Activated CD8-positive, alpha-beta T cell treated with anti-CD3 and anti-CD28 coated beads for 36 hours (primary cell): Measurements from ENCODE around the gene WDPCP. TPM values are rescaled to one million over a fixed set of nuclear protein-coding genes. Genes with fewer than 3 reads are reported as not detected.

ENCODE experiments used
- ATAC-seq: fragments of 200-7000 bp; cut with Tn5 transposase; one replicate; pipeline ENCODE4 v1.10.0; 2021; ENCODE audit warnings: mild to moderate bottlenecking, moderate library complexity
- CTCF ChIA-PET: fragments of 350-600 bp; sonication (Branson Sonifier 250); formaldehyde crosslinking; loops from one replicate; lab custom pipeline; 2021; ENCODE audit warnings: antibody characterized with exemption; lab: Charles Lee
- POLR2A ChIA-PET: fragments of 350-600 bp; sonication (Branson Sonifier 250); formaldehyde crosslinking; loops from one replicate; lab custom pipeline; 2021; ENCODE audit warnings: antibody characterized with exemption; lab: Charles Lee
- DNase-seq: peaks from one replicate; pipeline ENCODE4 v3.0.0-alpha.2; 2020
- H3K27ac Mint-ChIP-seq: one replicate; pipeline ENCODE4 v1.8.0; 2021; ENCODE audit warnings: mild to moderate bottlenecking, mixed read lengths
- H3K27me3 Mint-ChIP-seq: one replicate; pipeline ENCODE4 v1.8.0; 2021; ENCODE audit warnings: mixed read lengths
- H3K36me3 Mint-ChIP-seq: one replicate; pipeline ENCODE4 v1.8.0; 2021; ENCODE audit warnings: low read depth, mixed read lengths
- H3K4me1 Mint-ChIP-seq: one replicate; pipeline ENCODE4 v1.8.0; 2021; ENCODE audit warnings: low read depth, mixed read lengths
- H3K4me3 Mint-ChIP-seq: one replicate; pipeline ENCODE4 v1.8.0; 2021; ENCODE audit warnings: mild to moderate bottlenecking, moderate library complexity, mixed read lengths
- H3K9me3 Mint-ChIP-seq: one replicate; pipeline ENCODE4 v1.8.0; 2021; ENCODE audit warnings: mixed read lengths
- intact Hi-C: fragments of 100-400 bp; cut with micrococcal nuclease; formaldehyde crosslinking; loops from one replicate; pipeline ENCODE4 v1.10.0; 2022
- total RNA-seq, 2 experiments: library from RNA; stranded (reverse); gene quantifications; one replicate each; pipeline ENCODE4 v1.2.3, GENCODE V29; 2021
- TF ChIP-seq, protein P1 (sequence below): fragments of 200-600 bp; IDR thresholded peaks from one replicate; pipeline ENCODE4 v1.8.0; 2022; ENCODE audit warnings: antibody characterized with exemption, mild to moderate bottlenecking

WDPCP gene
- total RNA-seq, 2 experiments from 2014 or later, result 5.0 to 5.8 TPM

DNA sequence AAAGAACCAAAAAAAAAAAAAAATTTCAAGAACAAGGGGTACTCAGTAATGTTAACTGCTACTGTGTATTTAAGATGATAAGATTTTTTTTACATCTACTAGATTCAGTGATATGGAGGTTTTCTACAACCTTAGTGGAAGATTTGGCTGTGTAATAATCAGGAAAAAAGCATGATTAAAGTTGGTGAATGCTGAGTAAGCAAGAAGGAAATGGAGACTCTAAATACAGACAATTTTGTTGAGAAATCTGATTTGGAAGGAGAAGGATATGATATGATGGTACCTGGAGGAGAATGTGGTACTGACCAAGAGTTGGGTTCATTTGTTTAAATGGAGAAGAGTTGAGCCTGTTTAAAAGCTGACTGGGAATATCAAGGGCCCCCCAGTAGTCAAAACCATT, 125.1 kb downstream of the WDPCP start:
- TF ChIP-seq, protein P1, sequence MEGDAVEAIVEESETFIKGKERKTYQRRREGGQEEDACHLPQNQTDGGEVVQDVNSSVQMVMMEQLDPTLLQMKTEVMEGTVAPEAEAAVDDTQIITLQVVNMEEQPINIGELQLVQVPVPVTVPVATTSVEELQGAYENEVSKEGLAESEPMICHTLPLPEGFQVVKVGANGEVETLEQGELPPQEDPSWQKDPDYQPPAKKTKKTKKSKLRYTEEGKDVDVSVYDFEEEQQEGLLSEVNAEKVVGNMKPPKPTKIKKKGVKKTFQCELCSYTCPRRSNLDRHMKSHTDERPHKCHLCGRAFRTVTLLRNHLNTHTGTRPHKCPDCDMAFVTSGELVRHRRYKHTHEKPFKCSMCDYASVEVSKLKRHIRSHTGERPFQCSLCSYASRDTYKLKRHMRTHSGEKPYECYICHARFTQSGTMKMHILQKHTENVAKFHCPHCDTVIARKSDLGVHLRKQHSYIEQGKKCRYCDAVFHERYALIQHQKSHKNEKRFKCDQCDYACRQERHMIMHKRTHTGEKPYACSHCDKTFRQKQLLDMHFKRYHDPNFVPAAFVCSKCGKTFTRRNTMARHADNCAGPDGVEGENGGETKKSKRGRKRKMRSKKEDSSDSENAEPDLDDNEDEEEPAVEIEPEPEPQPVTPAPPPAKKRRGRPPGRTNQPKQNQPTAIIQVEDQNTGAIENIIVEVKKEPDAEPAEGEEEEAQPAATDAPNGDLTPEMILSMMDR, result no peak
- peaks cover 55% of the 10 kb centered on the region for H3K36me3 Mint-ChIP-seq
- H3K9me3 Mint-ChIP-seq, result peaks cover 21% of the 10 kb centered on the region
- no peak for ATAC-seq
- intact Hi-C loops, result no loop called here
- ChIA-PET POLR2A (no interaction called here), CTCF (no interaction called here)
- H3K27me3 Mint-ChIP-seq, result no peaks in the 10 kb centered on the region
- H3K4me3 Mint-ChIP-seq, result no peak overlapping the region
- no peak for DNase-seq
- H3K27ac Mint-ChIP-seq, result no peak overlapping the region
- H3K4me1 Mint-ChIP-seq, result no peaks in the 10 kb centered on the region

DNA sequence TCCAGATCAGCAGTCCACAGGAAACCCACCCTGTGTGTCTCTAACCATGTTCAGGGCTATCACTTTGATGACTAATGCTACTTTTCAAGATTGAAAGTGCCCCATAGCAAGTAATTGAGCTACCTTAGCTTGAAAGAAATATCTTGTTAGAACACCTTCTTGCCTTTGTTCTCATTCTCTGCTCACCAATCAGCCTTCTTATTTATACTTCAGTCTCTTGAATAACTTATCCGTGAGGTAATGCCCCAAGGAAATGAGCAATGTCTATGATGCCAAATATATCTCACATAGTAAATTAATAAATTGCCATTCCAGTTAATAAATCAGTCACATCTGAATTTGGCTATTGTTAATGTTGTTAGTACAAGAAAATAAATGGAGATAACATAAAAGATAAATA, 141.6 kb downstream of the WDPCP start:
- ChIA-PET POLR2A (no interaction called here), CTCF (no interaction called here)
- Mint-ChIP-seq H3K4me1 (peaks cover 5% of the 10 kb centered on the region), H3K36me3 (peaks cover 4% of the 10 kb centered on the region), H3K27me3 (no peaks in the 10 kb centered on the region), H3K27ac (no peak overlapping the region), H3K4me3 (no peak overlapping the region), H3K9me3 (peaks cover 2% of the 10 kb centered on the region)
- no peak for ATAC-seq
- TF ChIP-seq, protein P1, result no peak
- intact Hi-C loops, result no loop called here
- DNase-seq, result no peak

DNA sequence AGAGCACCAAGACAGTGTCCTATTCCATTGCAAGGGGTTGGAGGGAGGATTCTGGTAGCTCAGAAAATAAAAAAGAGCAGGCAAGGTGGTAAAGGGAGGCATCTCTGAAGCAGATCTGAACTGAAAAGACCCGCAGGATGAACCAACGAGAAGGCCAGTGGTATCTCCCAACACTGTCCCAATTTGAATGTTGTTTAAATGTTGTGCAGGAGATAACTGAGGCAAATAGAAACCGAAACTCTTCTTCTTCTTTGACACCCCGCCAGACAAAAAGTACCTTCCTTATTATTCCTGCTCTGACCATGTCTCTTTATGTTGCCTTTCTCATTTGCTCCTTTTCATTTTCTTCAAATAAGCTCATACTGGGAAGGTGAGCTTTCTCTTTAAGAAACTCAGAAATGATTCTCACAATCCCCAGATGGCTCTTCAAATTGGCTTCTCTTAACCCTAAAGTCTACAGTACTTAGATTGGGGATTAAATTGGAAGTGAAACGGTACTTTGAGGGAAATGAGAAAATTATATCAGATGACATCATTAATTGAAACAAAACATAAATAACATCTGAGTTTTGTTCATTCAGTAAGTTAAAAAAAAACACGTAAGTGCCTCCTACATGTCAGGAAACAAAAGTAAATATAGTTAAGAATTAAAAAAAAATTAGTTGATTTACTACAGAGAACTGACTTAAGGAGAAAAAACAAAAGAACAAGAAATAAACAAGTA, 143.6 kb downstream of the WDPCP start:
- no peak overlapping the region for H3K27ac Mint-ChIP-seq
- peaks cover 9% of the 10 kb centered on the region for H3K4me1 Mint-ChIP-seq
- no peak for ATAC-seq
- peaks cover 1% of the 10 kb centered on the region for H3K36me3 Mint-ChIP-seq
- H3K4me3 Mint-ChIP-seq, result no peak overlapping the region
- ChIA-PET CTCF (interaction anchor here (1.9 kb wide), 1 partner anchor 20 kb away, joined by 6 read pairs; no protein-coding TSS in a partner anchor), POLR2A (no interaction called here)
- intact Hi-C loops, result no loop called here
- no peaks in the 10 kb centered on the region for H3K27me3 Mint-ChIP-seq
- TF ChIP-seq, protein P1, result no peak
- H3K9me3 Mint-ChIP-seq, result peaks cover 2% of the 10 kb centered on the region
- DNase-seq, result no peak

DNA sequence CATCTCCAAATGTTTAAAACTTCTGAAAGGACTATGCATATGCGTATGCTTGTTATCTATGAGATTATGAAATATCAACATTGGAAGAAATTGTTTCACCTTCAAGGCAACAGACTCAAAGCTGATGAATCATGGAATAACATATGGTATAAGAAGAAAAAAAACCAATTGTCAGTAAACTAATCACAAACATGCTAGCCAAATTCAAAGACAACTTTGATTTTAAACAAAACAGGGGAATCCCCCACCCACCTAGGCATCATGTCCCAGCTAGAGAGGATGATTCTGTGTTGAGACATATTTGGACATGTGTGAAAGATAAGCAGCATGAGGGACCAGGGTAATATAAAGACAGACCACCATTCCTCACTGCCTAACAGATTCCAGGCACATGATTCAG, 147.7 kb downstream of the WDPCP start:
- intact Hi-C loops, result no loop called here
- DNase-seq (peak; percentile 23), ATAC-seq (peak; percentile 42)
- H3K27ac Mint-ChIP-seq, result no peak overlapping the region
- H3K4me1 Mint-ChIP-seq, result peaks cover 9% of the 10 kb centered on the region
- TF ChIP-seq, protein P1, result no peak
- H3K36me3 Mint-ChIP-seq, result no peaks in the 10 kb centered on the region
- no peaks in the 10 kb centered on the region for H3K27me3 Mint-ChIP-seq
- H3K4me3 Mint-ChIP-seq, result no peak overlapping the region
- ChIA-PET POLR2A (no interaction called here), CTCF (interaction anchor here (1.8 kb wide), 1 partner anchor 9 kb away, joined by 5 read pairs; no protein-coding TSS in a partner anchor)
- no peaks in the 10 kb centered on the region for H3K9me3 Mint-ChIP-seq

DNA sequence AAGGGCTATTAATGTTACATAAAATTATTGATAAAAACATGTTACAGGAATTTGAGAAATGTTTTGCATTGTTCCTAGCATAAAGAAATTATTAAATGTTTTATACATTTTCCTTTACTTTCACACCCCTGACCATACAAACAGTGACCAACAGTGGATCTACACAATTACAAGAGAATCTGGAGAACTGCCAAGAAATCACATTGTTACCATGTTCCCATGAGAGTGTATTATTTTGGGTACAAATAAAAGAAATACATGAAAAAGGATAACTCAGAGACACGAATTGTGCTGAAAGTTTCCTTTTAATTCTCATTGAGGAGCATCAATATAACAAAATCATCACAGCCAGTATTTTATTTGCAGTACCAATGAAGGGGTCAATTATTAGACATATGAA, 150.1 kb downstream of the WDPCP start:
- H3K27me3 Mint-ChIP-seq, result no peaks in the 10 kb centered on the region
- ATAC-seq (no peak), DNase-seq (no peak)
- no peaks in the 10 kb centered on the region for H3K36me3 Mint-ChIP-seq
- ChIA-PET CTCF (interaction anchor here (1.7 kb wide), 1 partner anchor 13 kb away, joined by 5 read pairs; no protein-coding TSS in a partner anchor), POLR2A (no interaction called here)
- H3K27ac Mint-ChIP-seq, result no peak overlapping the region
- H3K4me3 Mint-ChIP-seq, result no peak overlapping the region
- H3K9me3 Mint-ChIP-seq, result no peaks in the 10 kb centered on the region
- H3K4me1 Mint-ChIP-seq, result peaks cover 4% of the 10 kb centered on the region
- intact Hi-C loops, result no loop called here
- TF ChIP-seq, protein P1, result no peak
